ENCODE measurements around the gene COL25A1.

Gene COL25A1

GRCh38 chr4:108906006-108906405 is 396.5 kb downstream of the COL25A1 start:
- ChIA-PET CTCF (no interaction called here), POLR2A (no interaction called here)
- TF ChIP-seq, protein P1, sequence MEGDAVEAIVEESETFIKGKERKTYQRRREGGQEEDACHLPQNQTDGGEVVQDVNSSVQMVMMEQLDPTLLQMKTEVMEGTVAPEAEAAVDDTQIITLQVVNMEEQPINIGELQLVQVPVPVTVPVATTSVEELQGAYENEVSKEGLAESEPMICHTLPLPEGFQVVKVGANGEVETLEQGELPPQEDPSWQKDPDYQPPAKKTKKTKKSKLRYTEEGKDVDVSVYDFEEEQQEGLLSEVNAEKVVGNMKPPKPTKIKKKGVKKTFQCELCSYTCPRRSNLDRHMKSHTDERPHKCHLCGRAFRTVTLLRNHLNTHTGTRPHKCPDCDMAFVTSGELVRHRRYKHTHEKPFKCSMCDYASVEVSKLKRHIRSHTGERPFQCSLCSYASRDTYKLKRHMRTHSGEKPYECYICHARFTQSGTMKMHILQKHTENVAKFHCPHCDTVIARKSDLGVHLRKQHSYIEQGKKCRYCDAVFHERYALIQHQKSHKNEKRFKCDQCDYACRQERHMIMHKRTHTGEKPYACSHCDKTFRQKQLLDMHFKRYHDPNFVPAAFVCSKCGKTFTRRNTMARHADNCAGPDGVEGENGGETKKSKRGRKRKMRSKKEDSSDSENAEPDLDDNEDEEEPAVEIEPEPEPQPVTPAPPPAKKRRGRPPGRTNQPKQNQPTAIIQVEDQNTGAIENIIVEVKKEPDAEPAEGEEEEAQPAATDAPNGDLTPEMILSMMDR (IDR thresholded peaks at IDR 0.05; ENCODE audit: control extremely low read depth, extremely low read depth, low read depth, missing control alignments): no peak
- DNase-seq (ENCODE audit: extremely low spot score): no peak

GRCh38 chr4:108903464-108904221 is 398.8 kb downstream of the COL25A1 start:
- TF ChIP-seq, protein P1 (IDR thresholded peaks at IDR 0.05; ENCODE audit: control extremely low read depth, extremely low read depth, low read depth, missing control alignments): no peak
- ChIA-PET POLR2A (no interaction called here), CTCF (interaction anchor here (1.1 to 1.4 kb wide), 2 partner anchors 9 to 10 kb away, joined by 3 to 5 read pairs; no protein-coding TSS in a partner anchor)
- no peak for DNase-seq (ENCODE audit: extremely low spot score)

- no peak for DNase-seq (ENCODE audit: extremely low spot score)
- CTCF ChIA-PET: no interaction called here
- POLR2A ChIA-PET: no interaction called here
- TF ChIP-seq, protein P1 (IDR thresholded peaks at IDR 0.05; ENCODE audit: control extremely low read depth, extremely low read depth, low read depth, missing control alignments): no peak
Measured at GRCh38 chr4:108902769-108903168, 399.7 kb downstream of the COL25A1 start.

GRCh38 chr4:108901291-108901690 is 401.2 kb downstream of the COL25A1 start:
- TF ChIP-seq, protein P1 (IDR thresholded peaks at IDR 0.05; ENCODE audit: control extremely low read depth, extremely low read depth, low read depth, missing control alignments): no peak
- ChIA-PET POLR2A (no interaction called here), CTCF (interaction anchor here (1.9 kb wide), 1 partner anchor 12 kb away, joined by 4 read pairs; no protein-coding TSS in a partner anchor)
- DNase-seq (ENCODE audit: extremely low spot score): no peak

DNA sequence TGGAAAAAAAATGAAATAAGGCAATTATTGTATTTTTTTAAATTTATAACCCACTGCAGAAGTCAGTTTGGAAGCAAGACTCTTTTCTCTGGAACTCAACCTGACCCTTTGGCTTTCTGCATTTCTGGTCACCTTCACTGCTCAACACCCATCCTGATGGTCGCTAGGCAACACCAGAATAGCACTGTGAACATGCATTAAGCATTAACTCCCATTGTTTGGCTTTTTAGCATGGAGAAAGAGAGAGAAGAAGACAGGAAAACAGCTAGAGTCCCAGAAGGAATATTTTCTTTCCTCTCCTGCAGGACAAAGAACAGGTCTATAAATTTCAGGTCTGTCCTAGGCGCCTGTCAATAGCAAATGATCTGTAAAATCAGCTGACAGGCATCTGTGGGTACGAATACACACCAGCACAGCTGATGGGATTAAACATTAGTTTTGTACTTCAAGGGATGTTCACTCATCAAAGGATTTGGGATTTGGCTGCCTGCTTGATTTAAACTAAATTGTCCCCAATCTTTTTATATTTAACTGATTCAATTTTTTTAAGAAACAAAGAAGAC is 402.4 kb downstream of the COL25A1 start:
- TF ChIP-seq, protein P1 (IDR thresholded peaks at IDR 0.05; ENCODE audit: control extremely low read depth, extremely low read depth, low read depth, missing control alignments): no peak
- DNase-seq (ENCODE audit: extremely low spot score): no peak
- ChIA-PET POLR2A (no interaction called here), CTCF (interaction anchor here (1.9 kb wide), 1 partner anchor 13 kb away, joined by 4 read pairs; no protein-coding TSS in a partner anchor)

DNA sequence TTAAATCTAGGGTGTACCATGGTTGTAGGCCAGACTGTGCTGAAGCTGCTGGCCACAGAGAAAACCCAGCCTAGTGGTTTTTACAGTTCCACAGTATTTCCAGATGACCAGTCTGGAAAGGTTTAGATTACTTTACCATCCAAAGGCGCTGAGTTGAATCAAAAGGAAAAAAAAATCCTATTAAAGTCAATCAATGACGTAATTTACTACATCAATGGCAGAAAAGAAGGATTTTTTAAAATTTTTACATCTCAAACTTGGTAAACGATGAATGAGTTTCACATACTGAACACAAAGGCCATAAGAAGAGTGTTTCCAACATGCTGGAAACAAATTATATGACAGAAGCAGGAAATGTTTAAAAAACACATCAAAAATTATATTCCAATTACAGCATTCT is 409.0 kb downstream of the COL25A1 start:
- CTCF ChIA-PET: interaction anchor here (1.0 kb wide), 1 partner anchor 11 kb away, joined by 3 read pairs; no protein-coding TSS in a partner anchor
- POLR2A ChIA-PET: no interaction called here
- no peak for DNase-seq (ENCODE audit: extremely low spot score)
- TF ChIP-seq, protein P1 (IDR thresholded peaks at IDR 0.05; ENCODE audit: control extremely low read depth, extremely low read depth, low read depth, missing control alignments): no peak
